ENCODE results near the gene RIT1.

GRCh38 chr1:155880950-155881349 lies 30.2 kb downstream of the RIT1 start:
- TF ChIP-seq NFYC (CRISPR knock-in tag; IDR thresholded peaks at IDR 0.05) (no peak), TAF1 (CRISPR knock-in tag; IDR thresholded peaks at IDR 0.05) (no peak), YY1 (IDR thresholded peaks at IDR 0.05; ENCODE audit: insufficient read depth, insufficient replicate concordance, low read depth, low read length) (no peak), NFYB (CRISPR knock-in tag; IDR thresholded peaks at IDR 0.05) (no peak), ZFP36 (IDR thresholded peaks at IDR 0.05; ENCODE audit: borderline replicate concordance, low read depth, low read length, partially characterized antibody) (no peak)
